ENCODE data around the gene SNX5.

Gene SNX5

DNA sequence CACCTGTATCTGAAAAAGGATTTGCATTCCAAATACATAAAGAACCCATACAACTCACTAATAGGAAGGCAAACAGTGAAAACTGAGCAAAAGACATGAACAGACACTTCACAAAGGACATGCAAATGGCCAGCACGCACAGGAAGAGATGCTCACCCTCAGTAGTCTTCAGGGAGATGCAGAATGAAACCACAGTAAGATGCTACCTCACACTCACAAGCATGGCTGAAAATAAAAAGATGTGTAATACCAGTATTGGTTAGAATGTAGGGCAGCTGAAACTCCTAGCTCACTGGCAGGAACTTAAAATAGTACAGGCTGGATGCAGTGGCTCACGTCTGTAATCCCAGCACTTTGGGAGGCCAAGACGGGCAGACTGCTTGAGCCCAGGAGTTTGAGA is 64.6 kb downstream of the SNX5 start:
- no peak overlapping the region for H3K27ac ChIP-seq (ENCODE audit: insufficient read depth, low read length, poor library complexity, severe bottlenecking)
- H3K4me3 ChIP-seq (ENCODE audit: insufficient read depth, low read depth, low read length, poor library complexity, severe bottlenecking), result no peak overlapping the region
- no peaks in the 10 kb centered on the region for H3K4me1 ChIP-seq (ENCODE audit: control insufficient read depth, insufficient read depth, low read length, poor library complexity, severe bottlenecking)
- no peaks in the 10 kb centered on the region for H3K27me3 ChIP-seq (replicated peaks; ENCODE audit: control insufficient read depth, insufficient read depth, low read length, poor library complexity, severe bottlenecking)
- no peaks in the 10 kb centered on the region for H3K9me3 ChIP-seq (ENCODE audit: control insufficient read depth, low read length)
- no peaks in the 10 kb centered on the region for H3K36me3 ChIP-seq (ENCODE audit: control insufficient read depth, insufficient read depth, low read length)
- no peak for DNase-seq

DNA sequence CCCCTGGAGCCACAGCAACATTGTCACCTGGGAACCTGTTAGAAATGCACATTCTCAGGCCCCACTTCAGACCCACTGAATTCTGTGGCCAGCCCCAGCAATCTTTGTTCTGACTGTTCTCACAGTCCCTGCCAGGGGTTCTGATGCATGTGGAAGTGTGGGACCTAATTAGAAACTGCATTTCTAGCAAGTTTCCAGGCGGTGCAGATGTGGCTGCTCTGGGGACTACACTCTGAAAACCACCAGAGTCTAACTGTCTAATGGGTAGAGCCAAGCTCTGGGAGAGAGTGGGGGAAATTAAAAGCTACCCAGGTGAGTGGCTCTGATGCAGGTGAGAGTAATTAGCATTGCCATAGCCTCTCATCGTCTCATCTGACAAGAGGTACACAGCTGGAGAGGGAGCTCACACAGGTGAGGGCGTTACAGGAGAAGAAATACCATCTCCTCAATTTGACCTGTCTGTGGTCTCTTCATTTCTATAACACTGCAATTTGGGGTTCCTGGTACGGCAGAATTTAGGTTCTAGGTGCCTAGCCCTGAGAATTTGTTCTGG is 66.0 kb downstream of the SNX5 start:
- no peaks in the 10 kb centered on the region for H3K27me3 ChIP-seq (replicated peaks; ENCODE audit: control insufficient read depth, insufficient read depth, low read length, poor library complexity, severe bottlenecking)
- no peaks in the 10 kb centered on the region for H3K9me3 ChIP-seq (ENCODE audit: control insufficient read depth, low read length)
- H3K36me3 ChIP-seq (ENCODE audit: control insufficient read depth, insufficient read depth, low read length), result no peaks in the 10 kb centered on the region
- no peak overlapping the region for H3K4me3 ChIP-seq (ENCODE audit: insufficient read depth, low read depth, low read length, poor library complexity, severe bottlenecking)
- no peak for DNase-seq
- H3K4me1 ChIP-seq (ENCODE audit: control insufficient read depth, insufficient read depth, low read length, poor library complexity, severe bottlenecking), result no peaks in the 10 kb centered on the region
- no peak overlapping the region for H3K27ac ChIP-seq (ENCODE audit: insufficient read depth, low read length, poor library complexity, severe bottlenecking)

DNA sequence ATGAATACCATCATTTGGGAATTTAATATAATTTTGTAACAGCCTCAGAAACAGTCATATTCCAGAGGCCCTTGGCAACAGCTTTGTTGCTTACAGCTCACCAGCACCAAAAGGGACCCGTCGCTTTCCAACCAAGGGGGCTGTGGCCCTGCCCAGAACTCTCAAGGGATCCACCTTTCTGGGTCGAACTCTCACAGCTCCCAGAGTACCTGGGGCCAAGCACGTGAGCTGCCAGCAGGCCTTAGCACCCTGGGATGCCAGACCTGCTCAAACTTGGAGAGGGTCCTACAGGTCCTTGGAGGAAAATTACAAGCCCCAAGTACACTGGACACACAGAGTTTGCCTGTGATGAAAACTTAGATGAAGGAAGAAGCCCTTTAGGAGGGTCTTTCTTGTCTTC is 66.6 kb downstream of the SNX5 start:
- DNase-seq, result no peak
- H3K27ac ChIP-seq (ENCODE audit: insufficient read depth, low read length, poor library complexity, severe bottlenecking), result no peak overlapping the region
- no peak overlapping the region for H3K4me3 ChIP-seq (ENCODE audit: insufficient read depth, low read depth, low read length, poor library complexity, severe bottlenecking)

DNA sequence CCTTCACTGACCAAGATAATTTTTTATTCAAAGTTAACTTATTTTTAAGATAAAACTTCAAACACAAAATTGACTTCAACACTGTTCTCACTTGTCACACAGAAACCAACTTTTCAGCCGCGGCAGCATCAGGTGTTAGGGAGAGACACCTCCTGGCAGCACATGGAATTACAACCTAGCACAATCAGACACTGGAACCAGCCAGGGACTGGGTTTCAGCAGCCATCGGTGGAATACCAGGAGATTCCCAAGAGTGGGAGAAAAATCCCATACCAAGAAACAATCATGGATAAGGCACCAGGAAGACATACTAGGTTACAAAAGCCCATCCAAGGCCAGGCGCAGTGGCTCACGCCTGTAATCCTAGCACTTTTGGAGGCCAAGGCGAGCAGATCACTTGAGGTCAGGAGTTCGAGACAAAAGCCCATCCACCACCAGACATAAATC is 70.0 kb downstream of the SNX5 start:
- Histone ChIP-seq H3K27ac (ENCODE audit: insufficient read depth, low read length, poor library complexity, severe bottlenecking) (no peak overlapping the region), H3K4me1 (ENCODE audit: control insufficient read depth, insufficient read depth, low read length, poor library complexity, severe bottlenecking) (no peaks in the 10 kb centered on the region), H3K9me3 (ENCODE audit: control insufficient read depth, low read length) (no peaks in the 10 kb centered on the region), H3K4me3 (ENCODE audit: insufficient read depth, low read depth, low read length, poor library complexity, severe bottlenecking) (no peak overlapping the region), H3K27me3 (replicated peaks; ENCODE audit: control insufficient read depth, insufficient read depth, low read length, poor library complexity, severe bottlenecking) (no peaks in the 10 kb centered on the region), H3K36me3 (ENCODE audit: control insufficient read depth, insufficient read depth, low read length) (no peaks in the 10 kb centered on the region)
- DNase-seq, result peak; percentile 21 to 50 (median 27)

More for the DNA sequence above, 66.6 kb downstream of the SNX5 start:
- no peaks in the 10 kb centered on the region for H3K36me3 ChIP-seq (ENCODE audit: control insufficient read depth, insufficient read depth, low read length)
- no peaks in the 10 kb centered on the region for H3K9me3 ChIP-seq (ENCODE audit: control insufficient read depth, low read length)
- H3K4me1 ChIP-seq (ENCODE audit: control insufficient read depth, insufficient read depth, low read length, poor library complexity, severe bottlenecking), result no peaks in the 10 kb centered on the region
- no peaks in the 10 kb centered on the region for H3K27me3 ChIP-seq (replicated peaks; ENCODE audit: control insufficient read depth, insufficient read depth, low read length, poor library complexity, severe bottlenecking)

DNA sequence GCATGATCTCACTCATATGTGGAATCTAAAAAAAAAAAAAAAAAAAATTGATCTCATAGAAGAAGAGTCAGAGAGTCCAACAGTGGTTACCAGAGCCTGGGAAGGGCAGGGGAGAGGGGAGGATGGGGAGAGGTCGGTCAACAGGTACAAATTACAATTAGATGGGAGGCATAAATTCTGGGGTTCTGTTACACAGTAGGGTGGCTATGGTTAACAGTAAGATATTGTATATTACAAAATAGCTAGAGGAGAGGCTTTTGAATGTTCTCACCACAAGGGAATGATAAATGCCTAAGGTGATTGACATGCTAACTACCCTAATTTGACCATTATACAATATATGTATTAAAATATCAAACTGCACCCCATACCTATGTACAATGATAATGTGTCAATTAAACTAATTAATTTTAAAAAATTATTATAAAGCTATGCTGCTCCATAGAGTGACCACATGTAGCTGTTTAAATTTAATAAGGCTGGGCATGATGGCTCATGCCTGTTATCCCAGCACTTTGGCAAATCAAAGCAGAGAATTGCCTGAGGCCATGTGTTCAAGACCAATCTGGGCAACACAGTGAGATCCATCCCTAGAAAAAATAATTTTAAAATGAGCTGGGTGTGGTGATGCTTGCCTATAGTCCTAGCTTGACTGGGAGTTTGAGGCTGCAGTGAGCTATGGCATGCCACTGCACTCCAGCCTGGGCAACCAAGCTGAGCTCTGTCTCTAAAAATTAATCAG is 70.9 kb downstream of the SNX5 start:
- no peaks in the 10 kb centered on the region for H3K27me3 ChIP-seq (replicated peaks; ENCODE audit: control insufficient read depth, insufficient read depth, low read length, poor library complexity, severe bottlenecking)
- H3K27ac ChIP-seq (ENCODE audit: insufficient read depth, low read length, poor library complexity, severe bottlenecking), result no peak overlapping the region
- no peaks in the 10 kb centered on the region for H3K36me3 ChIP-seq (ENCODE audit: control insufficient read depth, insufficient read depth, low read length)
- no peaks in the 10 kb centered on the region for H3K4me1 ChIP-seq (ENCODE audit: control insufficient read depth, insufficient read depth, low read length, poor library complexity, severe bottlenecking)
- no peak for DNase-seq
- H3K4me3 ChIP-seq (ENCODE audit: insufficient read depth, low read depth, low read length, poor library complexity, severe bottlenecking), result no peak overlapping the region
- no peaks in the 10 kb centered on the region for H3K9me3 ChIP-seq (ENCODE audit: control insufficient read depth, low read length)

DNA sequence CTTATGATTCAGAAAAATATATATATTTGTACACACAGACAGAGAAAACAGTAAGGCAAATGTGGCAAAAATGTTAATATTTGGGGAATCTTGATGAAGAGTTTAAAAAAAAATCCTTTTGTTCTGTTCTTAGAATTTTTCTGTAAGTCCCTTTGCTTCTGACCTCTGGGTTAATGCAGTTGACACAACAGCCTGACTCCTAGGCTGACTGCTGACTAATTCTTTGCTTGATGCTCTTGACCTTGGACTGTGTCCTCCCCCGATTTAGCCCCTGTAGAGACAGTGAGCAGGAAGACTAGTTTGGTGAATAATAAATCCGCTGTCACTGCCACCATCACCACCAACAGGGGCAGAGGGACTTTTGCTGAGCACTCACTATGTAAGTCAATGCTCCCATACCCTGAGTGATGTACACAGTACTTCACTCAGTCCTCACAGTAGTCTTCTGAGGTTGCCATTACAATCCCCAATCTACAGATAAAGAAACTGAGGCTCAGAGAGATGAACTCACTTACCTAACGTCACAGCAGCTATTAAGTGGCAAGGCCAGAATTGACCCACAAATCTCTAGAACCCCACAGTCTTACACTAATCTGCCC is 71.7 kb downstream of the SNX5 start:
- Histone ChIP-seq H3K27me3 (replicated peaks; ENCODE audit: control insufficient read depth, insufficient read depth, low read length, poor library complexity, severe bottlenecking) (no peaks in the 10 kb centered on the region), H3K4me3 (ENCODE audit: insufficient read depth, low read depth, low read length, poor library complexity, severe bottlenecking) (no peak overlapping the region), H3K4me1 (ENCODE audit: control insufficient read depth, insufficient read depth, low read length, poor library complexity, severe bottlenecking) (no peaks in the 10 kb centered on the region), H3K27ac (ENCODE audit: insufficient read depth, low read length, poor library complexity, severe bottlenecking) (no peak overlapping the region), H3K9me3 (ENCODE audit: control insufficient read depth, low read length) (no peaks in the 10 kb centered on the region), H3K36me3 (ENCODE audit: control insufficient read depth, insufficient read depth, low read length) (no peaks in the 10 kb centered on the region)
- no peak for DNase-seq

DNA sequence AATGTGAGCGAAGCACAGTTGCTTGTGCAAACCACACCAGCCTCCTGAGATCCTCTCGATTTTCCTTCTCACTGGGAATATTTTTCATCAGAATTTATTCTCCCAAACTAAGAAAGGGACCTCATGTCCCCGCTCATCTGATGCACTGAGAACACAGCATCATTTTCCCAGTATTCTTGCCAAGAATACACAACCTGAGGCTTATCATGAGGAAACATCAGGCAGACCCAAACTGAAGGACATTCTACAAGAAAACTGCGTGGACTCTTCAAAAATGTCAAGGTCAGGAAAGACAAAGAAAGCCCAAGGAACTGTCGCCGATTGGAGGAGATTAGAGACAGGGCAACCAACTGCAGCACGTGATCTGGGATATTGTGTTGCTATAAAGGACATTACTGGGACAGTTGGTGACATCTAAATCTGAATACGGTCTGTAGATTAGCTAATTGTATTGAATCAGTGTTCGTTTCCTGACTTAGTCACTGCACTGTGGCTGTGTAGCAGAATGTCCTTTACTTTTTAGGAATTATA is 72.3 kb downstream of the SNX5 start:
- Histone ChIP-seq H3K9me3 (ENCODE audit: control insufficient read depth, low read length) (no peaks in the 10 kb centered on the region), H3K36me3 (ENCODE audit: control insufficient read depth, insufficient read depth, low read length) (no peaks in the 10 kb centered on the region), H3K27ac (ENCODE audit: insufficient read depth, low read length, poor library complexity, severe bottlenecking) (no peak overlapping the region), H3K27me3 (replicated peaks; ENCODE audit: control insufficient read depth, insufficient read depth, low read length, poor library complexity, severe bottlenecking) (no peaks in the 10 kb centered on the region), H3K4me1 (ENCODE audit: control insufficient read depth, insufficient read depth, low read length, poor library complexity, severe bottlenecking) (no peaks in the 10 kb centered on the region), H3K4me3 (ENCODE audit: insufficient read depth, low read depth, low read length, poor library complexity, severe bottlenecking) (no peak overlapping the region)
- no peak for DNase-seq

DNA sequence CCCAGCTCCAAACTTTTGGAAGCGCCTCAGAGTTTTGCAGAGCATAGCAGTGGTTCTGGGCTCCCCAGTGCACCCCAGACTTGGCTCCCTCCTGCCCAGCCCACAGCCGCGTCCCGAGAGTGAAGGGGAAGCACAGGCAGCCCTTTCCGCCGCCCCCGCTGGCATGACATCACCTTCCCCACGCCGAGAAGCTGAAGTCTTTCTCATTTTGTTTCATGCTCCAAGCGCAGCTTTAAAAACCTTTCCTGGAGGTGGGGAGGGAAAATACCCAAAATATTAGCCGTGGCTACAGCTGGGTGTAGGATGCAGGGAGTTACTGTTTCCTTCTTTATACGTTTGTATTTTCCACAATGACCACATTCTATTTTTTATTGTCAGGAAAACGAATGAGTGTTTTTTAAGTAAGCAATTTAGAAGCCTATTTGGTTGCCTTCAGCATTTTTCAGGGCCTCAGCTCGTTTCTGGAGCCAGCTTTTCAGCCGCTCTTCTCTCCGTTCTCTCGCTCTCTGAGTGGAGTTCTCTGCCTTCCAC is 72.9 kb downstream of the SNX5 start:
- Histone ChIP-seq H3K36me3 (ENCODE audit: control insufficient read depth, insufficient read depth, low read length) (no peaks in the 10 kb centered on the region), H3K9me3 (ENCODE audit: control insufficient read depth, low read length) (no peaks in the 10 kb centered on the region), H3K4me1 (ENCODE audit: control insufficient read depth, insufficient read depth, low read length, poor library complexity, severe bottlenecking) (no peaks in the 10 kb centered on the region), H3K27me3 (replicated peaks; ENCODE audit: control insufficient read depth, insufficient read depth, low read length, poor library complexity, severe bottlenecking) (no peaks in the 10 kb centered on the region), H3K4me3 (ENCODE audit: insufficient read depth, low read depth, low read length, poor library complexity, severe bottlenecking) (no peak overlapping the region), H3K27ac (ENCODE audit: insufficient read depth, low read length, poor library complexity, severe bottlenecking) (no peak overlapping the region)
- no peak for DNase-seq

DNA sequence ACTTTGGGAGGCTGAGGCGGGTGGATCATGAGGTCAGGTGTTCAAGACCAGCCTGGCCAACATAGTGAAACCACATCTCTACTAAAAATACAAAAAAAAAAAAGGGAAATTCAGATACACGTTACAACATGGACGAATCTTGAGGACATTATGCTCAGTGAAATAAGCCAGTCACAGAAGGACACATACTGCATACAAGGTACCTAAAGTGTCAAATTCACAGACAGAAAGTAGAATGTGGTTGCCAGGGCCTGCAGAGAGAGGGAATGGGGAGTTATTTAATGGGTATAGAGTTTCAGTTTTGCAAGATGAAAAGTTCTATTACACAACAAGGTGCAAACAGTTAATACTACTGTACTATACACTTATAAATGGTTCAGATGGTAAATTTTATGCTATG is 75.1 kb downstream of the SNX5 start:
- no peak overlapping the region for H3K4me3 ChIP-seq (ENCODE audit: insufficient read depth, low read depth, low read length, poor library complexity, severe bottlenecking)
- H3K4me1 ChIP-seq (ENCODE audit: control insufficient read depth, insufficient read depth, low read length, poor library complexity, severe bottlenecking), result no peaks in the 10 kb centered on the region
- no peak overlapping the region for H3K27ac ChIP-seq (ENCODE audit: insufficient read depth, low read length, poor library complexity, severe bottlenecking)
- no peaks in the 10 kb centered on the region for H3K27me3 ChIP-seq (replicated peaks; ENCODE audit: control insufficient read depth, insufficient read depth, low read length, poor library complexity, severe bottlenecking)
- DNase-seq, result no peak
- no peaks in the 10 kb centered on the region for H3K36me3 ChIP-seq (ENCODE audit: control insufficient read depth, insufficient read depth, low read length)
- H3K9me3 ChIP-seq (ENCODE audit: control insufficient read depth, low read length), result no peaks in the 10 kb centered on the region
